WTC11 (cell line): ENCODE data around the gene GPR37. TPM values are rescaled to one million over a fixed set of nuclear protein-coding genes. Genes with fewer than 3 reads are reported as not detected.
A peak's percentile ranks its signal among the peaks of the same experiment; 100 is the strongest.

Experiments
- ATAC-seq: fragments of 200-7000 bp; cut with Tn5 transposase; 2 replicates; pipeline ENCODE4 v1.10.0; 2021; ENCODE audit warnings: mild to moderate bottlenecking, moderate library complexity
- CTCF ChIA-PET: fragments of 300-600 bp; sonication (Branson Sonifier 250); formaldehyde crosslinking; loops from one replicate; lab custom pipeline; 2021; ENCODE audit warnings: antibody characterized with exemption; lab: Charles Lee
- POLR2A ChIA-PET: fragments of 350-600 bp; sonication (Branson Sonifier 250); formaldehyde crosslinking; loops from one replicate; lab custom pipeline; 2021; ENCODE audit warnings: antibody characterized with exemption; lab: Charles Lee
- DNase-seq: peaks from one replicate; pipeline ENCODE4 v3.0.0; 2021; ENCODE audit warnings: low spot score
- H3K27ac Mint-ChIP-seq: 2 replicates; pipeline ENCODE4 v1.8.0; 2021; ENCODE audit warnings: mixed read lengths
- H3K27me3 Mint-ChIP-seq: 2 replicates; pipeline ENCODE4 v1.8.0; 2021; ENCODE audit warnings: low read depth, mild to moderate bottlenecking, moderate library complexity, mixed read lengths
- H3K36me3 Mint-ChIP-seq: 2 replicates; pipeline ENCODE4 v1.8.0; 2021; ENCODE audit warnings: mixed read lengths
- H3K4me1 Mint-ChIP-seq: 2 replicates; pipeline ENCODE4 v1.8.0; 2022; ENCODE audit warnings: mixed read lengths
- H3K4me3 Mint-ChIP-seq: 2 replicates; pipeline ENCODE4 v1.8.0; 2021; ENCODE audit warnings: mild to moderate bottlenecking, moderate library complexity, mixed read lengths
- H3K9me3 Mint-ChIP-seq: 2 replicates; pipeline ENCODE4 v1.8.0; 2021; ENCODE audit warnings: mixed read lengths
- ATF1 ChIP-seq: sonication (generic); formaldehyde crosslinking; IDR thresholded peaks from 2 replicates; pipeline ENCODE4 v1.8.1; 2023; ENCODE audit warnings: mild to moderate bottlenecking, moderate library complexity, missing genetic modification reagents
- CTCF ChIP-seq: fragments of 200-600 bp; IDR thresholded peaks from 2 replicates; pipeline ENCODE4 v1.8.0; 2022; ENCODE audit warnings: antibody characterized with exemption
- GRHL2 ChIP-seq: fragments of 250-450 bp; sonication (Bioruptor Pico); IDR thresholded peaks from 2 replicates; pipeline ENCODE4 v1.8.0; 2022; ENCODE audit warnings: mild to moderate bottlenecking, moderate library complexity; ENCODE audit not compliant: insufficient replicate concordance, severe bottlenecking
- IRF2 ChIP-seq: sonication (generic); formaldehyde crosslinking; IDR thresholded peaks from 2 replicates; pipeline ENCODE4 v1.8.0; 2022; ENCODE audit warnings: low read depth, missing genetic modification reagents, borderline replicate concordance
- MLX ChIP-seq: sonication (generic); formaldehyde crosslinking; IDR thresholded peaks from 2 replicates; pipeline ENCODE4 v1.8.1; 2023; ENCODE audit warnings: mild to moderate bottlenecking, missing genetic modification reagents, moderate library complexity
- PRDM15 ChIP-seq: sonication (generic); formaldehyde crosslinking; IDR thresholded peaks from 2 replicates; pipeline ENCODE4 v1.8.0; 2022; ENCODE audit warnings: missing genetic modification reagents
- STAT6 ChIP-seq: sonication (generic); formaldehyde crosslinking; conservative IDR thresholded peaks from 2 replicates; pipeline ENCODE4 v1.8.1; 2023; ENCODE audit warnings: mild to moderate bottlenecking, low read depth, missing genetic modification reagents, moderate library complexity
- TP53 ChIP-seq: sonication (generic); formaldehyde crosslinking; IDR thresholded peaks from 2 replicates; pipeline ENCODE4 v1.8.1; 2023; ENCODE audit warnings: mild to moderate bottlenecking, missing genetic modification reagents
- ZMAT4 ChIP-seq: fragments of 250-450 bp; sonication (Bioruptor Pico); IDR thresholded peaks from 2 replicates; pipeline ENCODE4 v1.9.0; 2021; ENCODE audit warnings: mild to moderate bottlenecking
- ZNF121 ChIP-seq: sonication (generic); formaldehyde crosslinking; IDR thresholded peaks from 2 replicates; pipeline ENCODE4 v1.8.0; 2023; ENCODE audit warnings: missing genetic modification reagents
- ZNF396 ChIP-seq: fragments of 250-450 bp; sonication (Bioruptor Pico); IDR thresholded peaks from 2 replicates; pipeline ENCODE4 v1.8.0; 2021; ENCODE audit warnings: mild to moderate bottlenecking, moderate library complexity, borderline replicate concordance
- ZNF416 ChIP-seq: fragments of 250-450 bp; sonication (Bioruptor Pico); IDR thresholded peaks from 2 replicates; pipeline ENCODE4 v1.9.0; 2021; ENCODE audit warnings: mild to moderate bottlenecking, inconsistent platforms
- ZNF512 ChIP-seq: sonication (generic); formaldehyde crosslinking; IDR thresholded peaks from 2 replicates; pipeline ENCODE4 v1.8.1; 2022; ENCODE audit warnings: missing genetic modification reagents, borderline replicate concordance
- ZNF532 ChIP-seq: fragments of 250-450 bp; sonication (Bioruptor Pico); IDR thresholded peaks from 2 replicates; pipeline ENCODE4 v1.9.0; 2021; ENCODE audit warnings: mild to moderate bottlenecking, borderline replicate concordance
- ZNF671 ChIP-seq: fragments of 250-450 bp; sonication (Bioruptor Pico); IDR thresholded peaks from 2 replicates; pipeline ENCODE4 v1.8.0; 2021; ENCODE audit warnings: mild to moderate bottlenecking
- total RNA-seq: library from RNA; stranded (reverse); gene quantifications from 3 replicates; pipeline ENCODE4 v1.2.3, GENCODE V29; 2021

Gene GPR37
- total RNA-seq, 1 experiment from 2014 or later: 20.4 TPM

GRCh38 chr7:124813994-124814798 is 48.6 kb upstream of the GPR37 start:
- ChIA-PET POLR2A (interaction anchor here (0.7 kb wide), 1 partner anchor 1680 kb away, joined by 5 read pairs; no protein-coding TSS in a partner anchor), CTCF (interaction anchor here (1.3 kb wide), 1 partner anchor 42 kb away, joined by 4 read pairs; no protein-coding TSS in a partner anchor)
- Mint-ChIP-seq H3K36me3 (peaks cover 3% of the 10 kb centered on the region), H3K27ac (no peak overlapping the region), H3K4me3 (no peak overlapping the region), H3K27me3 (no peaks in the 10 kb centered on the region), H3K9me3 (peaks cover 18% of the 10 kb centered on the region), H3K4me1 (peaks cover 51% of the 10 kb centered on the region)
- peak; percentile 43; the same call in 1 of the 2 replicates for ATAC-seq
- no peak for DNase-seq
- TF ChIP-seq PRDM15 (CRISPR knock-in tag) (no peak), ZNF512 (CRISPR knock-in tag) (no peak), ZNF416 (no peak), IRF2 (CRISPR knock-in tag) (no peak), ZNF532 (CRISPR knock-in tag) (no peak), STAT6 (CRISPR knock-in tag) (no peak), TP53 (no peak), CTCF (no peak), GRHL2 (CRISPR knock-in tag) (no peak), ZMAT4 (CRISPR knock-in tag) (no peak), ZNF671 (CRISPR knock-in tag) (no peak), ATF1 (no peak), ZNF396 (CRISPR knock-in tag) (no peak), ZNF121 (no peak), MLX (CRISPR knock-in tag) (no peak)
